Ectodermal cell (in vitro differentiated cells): ENCODE measurements around the gene CLCA4.

Experiments used
- H3K27ac ChIP-seq: 2 replicates; pipeline ENCODE4 v1.7.0; 2013; ENCODE audit warnings: mild to moderate bottlenecking, low read depth, low read length; ENCODE audit not compliant: insufficient read depth, poor library complexity, severe bottlenecking
- H3K27me3 ChIP-seq: 2 replicates; pipeline ENCODE4 v1.7.0; 2013; ENCODE audit warnings: mild to moderate bottlenecking, low read length; ENCODE audit not compliant: insufficient read depth, control insufficient read depth, poor library complexity, severe bottlenecking
- H3K36me3 ChIP-seq: one replicate; pipeline ENCODE4 v1.7.0; 2013; ENCODE audit warnings: low read length; ENCODE audit not compliant: control insufficient read depth, insufficient read depth
- H3K4me1 ChIP-seq: one replicate; pipeline ENCODE4 v1.7.0; 2013; ENCODE audit warnings: low read length; ENCODE audit not compliant: control insufficient read depth, insufficient read depth
- H3K4me3 ChIP-seq: 2 replicates; pipeline ENCODE4 v1.7.0; 2013; ENCODE audit warnings: low read depth, low read length, control low read depth; ENCODE audit not compliant: insufficient read depth
- H3K9me3 ChIP-seq: 2 replicates; pipeline ENCODE4 v1.7.0; 2013; ENCODE audit warnings: mild to moderate bottlenecking, low read length, moderate library complexity; ENCODE audit not compliant: control insufficient read depth
- WGBS, 2 experiments: methylation state at CpG; one replicate each; pipeline ENCODE4 v1.1.7; 2013; ENCODE audit warnings: missing lambda C conversion rate in 2 of 2; 5-methylcytosine and 5-hydroxymethylcytosine counted together

The CLCA4 gene

DNA sequence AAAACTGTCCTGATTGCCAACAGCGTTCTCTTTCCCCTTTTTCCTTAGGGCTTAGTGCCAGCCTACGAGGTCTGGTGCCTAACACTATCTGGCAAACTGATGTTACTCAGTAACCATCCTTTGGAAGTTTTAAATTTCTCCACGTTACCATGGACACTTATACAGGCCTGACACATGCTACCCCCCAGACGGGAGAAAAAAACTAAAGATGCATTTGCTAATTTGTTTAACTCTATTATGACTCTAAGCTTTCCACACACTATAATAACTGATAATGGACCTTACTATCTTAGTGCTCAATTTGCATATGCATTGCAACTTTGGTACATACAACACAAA, 41.3 kb upstream of the CLCA4 start:
- no peaks in the 10 kb centered on the region for H3K36me3 ChIP-seq
- H3K4me3 ChIP-seq: no peak overlapping the region
- WGBS, 2 experiments: 84 to 94% methylated on average over 4 of the region's 4 CpGs
- peaks cover 12% of the 10 kb centered on the region for H3K4me1 ChIP-seq
- no peaks in the 10 kb centered on the region for H3K9me3 ChIP-seq
- no peak overlapping the region for H3K27ac ChIP-seq
- no peaks in the 10 kb centered on the region for H3K27me3 ChIP-seq

DNA sequence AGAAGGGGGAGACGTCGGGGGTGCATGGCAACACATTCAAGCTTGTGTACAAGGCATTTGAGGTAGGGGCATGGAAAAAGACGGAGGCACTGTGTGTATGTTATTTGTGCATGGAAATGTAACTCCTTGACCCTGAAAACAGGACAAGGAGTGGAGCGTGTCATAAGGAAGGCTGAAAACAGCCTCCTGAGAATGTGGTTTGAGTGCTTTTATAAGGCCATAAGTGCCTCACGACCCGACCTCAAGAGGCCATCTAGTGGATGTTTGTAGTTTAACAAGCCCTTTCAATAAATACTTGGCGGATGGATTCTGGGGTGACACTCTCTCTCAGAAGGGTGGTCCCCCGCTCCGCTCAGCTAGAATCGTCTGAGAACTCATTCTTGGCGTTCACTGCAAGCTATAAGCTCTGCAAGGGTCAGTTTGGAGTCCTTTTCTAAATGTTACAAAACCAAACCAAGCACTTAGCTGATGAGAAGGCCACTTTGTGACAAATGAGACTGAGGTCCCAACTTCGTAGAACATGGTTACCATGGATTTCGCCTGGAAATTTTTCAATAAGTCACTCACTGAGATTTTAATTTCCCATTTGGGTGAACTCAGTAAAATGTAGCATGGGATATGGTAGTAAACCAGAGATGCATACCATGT, 38.8 kb upstream of the CLCA4 start:
- Histone ChIP-seq H3K27me3 (no peaks in the 10 kb centered on the region), H3K4me1 (peaks cover 12% of the 10 kb centered on the region), H3K4me3 (no peak overlapping the region), H3K9me3 (no peaks in the 10 kb centered on the region), H3K36me3 (no peaks in the 10 kb centered on the region), H3K27ac (no peak overlapping the region)
- WGBS, 2 experiments: 58% methylated on average over 13 of the region's 13 CpGs

DNA sequence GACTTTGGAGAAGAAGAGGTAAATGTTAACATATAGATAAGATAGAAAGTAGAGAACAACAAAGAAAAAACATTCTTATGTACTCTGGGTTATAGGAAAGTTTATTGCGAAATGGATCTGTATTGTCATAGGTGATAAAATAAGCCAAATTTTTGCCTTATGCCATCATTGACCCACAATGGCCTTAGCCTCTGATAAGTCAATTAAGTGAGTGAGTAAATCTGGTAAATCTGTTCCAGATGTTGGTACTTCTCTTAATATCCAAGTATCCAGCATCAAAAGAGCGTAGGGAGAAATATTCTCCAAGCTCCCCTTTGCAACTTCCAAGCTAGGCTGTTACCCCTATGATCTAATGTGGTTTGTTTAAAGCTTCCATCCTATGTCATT, 38.3 kb upstream of the CLCA4 start:
- no peaks in the 10 kb centered on the region for H3K27me3 ChIP-seq
- no peak overlapping the region for H3K27ac ChIP-seq
- H3K4me3 ChIP-seq: no peak overlapping the region
- H3K36me3 ChIP-seq: no peaks in the 10 kb centered on the region
- 94 to 95% methylated on average over 2 of the region's 2 CpGs for WGBS, 2 experiments
- no peaks in the 10 kb centered on the region for H3K9me3 ChIP-seq
- H3K4me1 ChIP-seq: peaks cover 12% of the 10 kb centered on the region

GRCh38 chr1:86515597-86515996, 31.3 kb upstream of the CLCA4 start:
- no peaks in the 10 kb centered on the region for H3K4me1 ChIP-seq
- no peaks in the 10 kb centered on the region for H3K36me3 ChIP-seq
- H3K27me3 ChIP-seq: no peaks in the 10 kb centered on the region
- no peak overlapping the region for H3K27ac ChIP-seq
- no peaks in the 10 kb centered on the region for H3K9me3 ChIP-seq
- H3K4me3 ChIP-seq: no peak overlapping the region
- WGBS, 2 experiments: 34 to 45% methylated on average over 1 of the region's 2 CpGs

GRCh38 chr1:86516335-86516734, 30.5 kb upstream of the CLCA4 start:
- Histone ChIP-seq H3K27me3 (no peaks in the 10 kb centered on the region), H3K9me3 (no peaks in the 10 kb centered on the region), H3K36me3 (no peaks in the 10 kb centered on the region), H3K4me3 (no peak overlapping the region), H3K27ac (no peak overlapping the region), H3K4me1 (no peaks in the 10 kb centered on the region)
- 88 to 100% methylated on average over 1 of the region's 1 CpG for WGBS, 2 experiments

DNA sequence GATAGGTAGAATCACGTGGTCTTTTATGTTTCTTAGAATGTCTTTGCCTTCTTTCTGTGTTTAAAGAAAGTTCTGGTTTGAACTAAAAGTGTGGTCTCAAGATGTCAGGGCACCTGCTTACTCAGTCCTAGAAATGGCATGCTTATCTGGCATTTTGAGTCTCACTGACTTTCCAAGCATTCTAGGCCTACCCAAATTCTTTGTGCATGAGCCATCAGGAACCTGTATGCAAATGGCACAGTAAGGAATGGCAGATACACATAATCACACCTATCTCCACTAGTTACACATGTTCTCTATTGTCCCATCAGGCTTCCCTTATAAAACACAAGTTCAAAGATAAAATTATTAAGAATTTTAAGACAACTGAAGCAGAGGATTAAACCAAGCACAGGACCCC, 29.5 kb upstream of the CLCA4 start:
- no peaks in the 10 kb centered on the region for H3K9me3 ChIP-seq
- no peaks in the 10 kb centered on the region for H3K4me1 ChIP-seq
- H3K27me3 ChIP-seq: no peaks in the 10 kb centered on the region
- WGBS, 2 experiments: 80 to 90% methylated on average over 1 of the region's 1 CpG
- no peaks in the 10 kb centered on the region for H3K36me3 ChIP-seq
- H3K4me3 ChIP-seq: no peak overlapping the region
- no peak overlapping the region for H3K27ac ChIP-seq

DNA sequence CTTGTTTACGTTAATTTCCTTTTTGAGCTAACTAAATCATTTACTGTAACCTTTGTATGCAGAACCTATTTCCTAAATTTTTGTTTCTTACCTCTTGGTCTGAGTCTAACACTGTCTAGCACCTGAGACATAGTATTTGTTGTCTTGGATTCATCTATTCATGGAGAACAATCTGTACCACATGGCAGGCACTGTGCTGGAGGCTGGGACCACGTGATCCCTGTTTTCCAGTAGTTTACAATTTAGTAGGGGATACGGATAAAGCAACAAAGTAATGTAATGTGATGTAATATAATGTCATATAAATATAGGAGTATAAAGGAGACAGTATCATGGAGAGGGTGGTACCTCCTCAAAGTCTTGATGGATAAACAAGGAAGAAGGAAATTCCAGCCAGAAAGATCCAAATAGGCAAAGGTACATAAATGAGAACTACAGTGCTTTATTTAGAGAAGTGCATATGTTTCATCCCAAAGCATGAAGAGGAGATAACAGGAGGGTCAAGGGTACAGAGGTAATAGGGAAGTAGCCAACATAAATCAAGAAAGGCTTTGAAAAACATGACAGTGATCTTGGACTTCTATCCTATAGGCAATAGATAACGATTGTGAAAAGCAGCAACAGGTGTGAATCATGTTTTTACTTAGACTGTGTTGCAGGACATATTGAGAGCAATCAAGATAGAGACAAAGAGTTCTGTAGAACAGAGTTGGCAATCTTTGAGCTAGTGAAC, 25.9 kb upstream of the CLCA4 start:
- Histone ChIP-seq H3K27me3 (no peaks in the 10 kb centered on the region), H3K4me1 (no peaks in the 10 kb centered on the region), H3K4me3 (no peak overlapping the region), H3K9me3 (no peaks in the 10 kb centered on the region), H3K27ac (no peak overlapping the region), H3K36me3 (no peaks in the 10 kb centered on the region)
- WGBS, 2 experiments: 89 to 94% methylated on average over 4 of the region's 4 CpGs

- no peaks in the 10 kb centered on the region for H3K9me3 ChIP-seq
- H3K4me1 ChIP-seq: no peaks in the 10 kb centered on the region
- H3K27me3 ChIP-seq: no peaks in the 10 kb centered on the region
- H3K27ac ChIP-seq: no peak overlapping the region
- WGBS, 2 experiments: 84 to 100% methylated on average over 1 of the region's 2 CpGs
- no peaks in the 10 kb centered on the region for H3K36me3 ChIP-seq
- no peak overlapping the region for H3K4me3 ChIP-seq
Observed at GRCh38 chr1:86521522-86521891, 25.4 kb upstream of the CLCA4 start.

DNA sequence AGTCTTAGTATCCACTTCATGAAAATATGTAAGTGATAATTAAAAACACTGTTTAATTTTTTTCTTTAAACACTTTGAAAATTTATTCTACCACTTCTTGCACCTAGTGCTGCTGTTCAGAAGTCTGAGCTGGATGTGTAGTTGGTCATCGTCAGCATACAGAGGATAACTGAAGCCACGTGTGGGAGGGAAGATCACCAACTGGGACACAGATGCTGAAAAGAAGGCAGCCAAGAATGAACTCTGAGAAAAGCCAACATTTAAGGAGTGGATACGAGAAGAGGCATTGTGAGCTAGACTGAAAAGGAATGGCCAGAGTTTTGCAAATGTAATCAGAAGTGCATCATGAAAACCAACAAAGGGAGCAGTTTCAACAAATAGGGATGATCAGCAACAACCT, 24.6 kb upstream of the CLCA4 start:
- H3K36me3 ChIP-seq: no peaks in the 10 kb centered on the region
- no peak overlapping the region for H3K27ac ChIP-seq
- 84 to 86% methylated on average over 3 of the region's 3 CpGs for WGBS, 2 experiments

GRCh38 chr1:86523670-86524354, 23.1 kb upstream of the CLCA4 start:
- Histone ChIP-seq H3K4me3 (no peak overlapping the region), H3K36me3 (no peaks in the 10 kb centered on the region), H3K27ac (no peak overlapping the region), H3K4me1 (no peaks in the 10 kb centered on the region), H3K9me3 (no peaks in the 10 kb centered on the region), H3K27me3 (no peaks in the 10 kb centered on the region)
- WGBS, 2 experiments: 93 to 94% methylated on average over 32 of the region's 32 CpGs

More for the DNA sequence above, 24.6 kb upstream of the CLCA4 start:
- Histone ChIP-seq H3K27me3 (no peaks in the 10 kb centered on the region), H3K4me1 (no peaks in the 10 kb centered on the region), H3K9me3 (no peaks in the 10 kb centered on the region), H3K4me3 (no peak overlapping the region)
